Liver (tissue), 9 donors: ENCODE measurements around the gene SLC26A1. TPM values are rescaled to one million over a fixed set of nuclear protein-coding genes. Genes with fewer than 3 reads are reported as not detected.

Experiments used
- DNase-seq: peaks from one replicate; pipeline ENCODE4 v3.0.0-alpha.2; 2017; ENCODE audit warnings: low spot score
- H3K27ac ChIP-seq, 2 donors: one replicate each; pipeline ENCODE4 v1.7.0; 2013; ENCODE audit warnings: inconsistent platforms in 2 of 2, low read length in 2 of 2, control low read depth in 1 of 2, low read depth in 1 of 2, mild to moderate bottlenecking in 1 of 2
- H3K27me3 ChIP-seq, 4 donors: one replicate each; pipeline versions ENCODE4 v1.6.1 to v1.7.0; 2013; ENCODE audit warnings: low read length in 3 of 4, inconsistent platforms in 1 of 4, mild to moderate bottlenecking in 1 of 4, moderate library complexity in 1 of 4; ENCODE audit not compliant: control insufficient read depth in 4 of 4, insufficient read depth in 4 of 4
- H3K36me3 ChIP-seq, 4 donors: one replicate each; pipeline versions ENCODE4 v1.6.1 to v1.7.0; 2013; ENCODE audit warnings: low read length in 3 of 4, mild to moderate bottlenecking in 3 of 4, low read depth in 1 of 4, moderate library complexity in 1 of 4; ENCODE audit not compliant: control insufficient read depth in 4 of 4, insufficient read depth in 3 of 4
- H3K4me1 ChIP-seq, 4 donors: one replicate each; pipeline versions ENCODE4 v1.6.1 to v1.7.0; 2013; ENCODE audit warnings: low read length in 3 of 4, mild to moderate bottlenecking in 3 of 4, moderate library complexity in 1 of 4; ENCODE audit not compliant: control insufficient read depth in 4 of 4, insufficient read depth in 4 of 4
- H3K4me3 ChIP-seq, 3 donors: one replicate each; pipeline versions ENCODE4 v1.6.1 to v1.7.0; 2013; ENCODE audit warnings: low read length in 3 of 3, control low read depth in 1 of 3, low read depth in 1 of 3, mild to moderate bottlenecking in 1 of 3
- H3K9ac ChIP-seq, 2 donors: one replicate each; pipeline ENCODE4 v1.7.0; 2013; ENCODE audit warnings: low read length in 2 of 2, mild to moderate bottlenecking in 2 of 2, moderate library complexity in 2 of 2, control low read depth in 1 of 2, low read depth in 1 of 2
- H3K9me3 ChIP-seq, 4 donors: one replicate each; pipeline versions ENCODE4 v1.6.1 to v1.7.0; 2013; ENCODE audit warnings: low read length in 3 of 4; ENCODE audit not compliant: control insufficient read depth in 4 of 4
- ATF3 ChIP-seq: IDR thresholded peaks from 2 replicates; pipeline ENCODE4 v1.6.1; 2016; ENCODE audit warnings: antibody characterized with exemption
- CTCF ChIP-seq: fragments of 150-350 bp; IDR thresholded peaks from 2 replicates; pipeline ENCODE4 v1.5.1; 2017; ENCODE audit warnings: improper control_type of control experiment, low read depth, low read length; ENCODE audit not compliant: missing input control
- EGR1 ChIP-seq, 2 donors: IDR thresholded peaks; 2 replicates each; pipeline ENCODE4 v1.6.1; 2016 to 2018; ENCODE audit warnings: antibody characterized with exemption in 2 of 2, low read depth in 2 of 2
- FOXA1 ChIP-seq: IDR thresholded peaks from 2 replicates; pipeline ENCODE4 v1.6.1; 2016; ENCODE audit warnings: antibody characterized with exemption
- FOXA2 ChIP-seq: IDR thresholded peaks from 2 replicates; pipeline ENCODE4 v1.6.1; 2016; ENCODE audit warnings: antibody characterized with exemption
- HNF4A ChIP-seq, 2 donors: conservative IDR thresholded peaks; 2 replicates each; pipeline ENCODE4 v1.6.1; 2016; ENCODE audit warnings: antibody characterized with exemption in 2 of 2, mild to moderate bottlenecking in 2 of 2
- HNF4G ChIP-seq: IDR thresholded peaks from 2 replicates; pipeline ENCODE4 v1.6.1; 2016; ENCODE audit warnings: antibody characterized with exemption
- JUND ChIP-seq, 2 donors: IDR thresholded peaks; 2 replicates each; pipeline ENCODE4 v1.6.1; 2016; ENCODE audit warnings: antibody characterized with exemption in 2 of 2
- MAX ChIP-seq: IDR thresholded peaks from 2 replicates; pipeline ENCODE4 v1.6.1; 2016; ENCODE audit warnings: antibody characterized with exemption
- REST ChIP-seq: IDR thresholded peaks from 2 replicates; pipeline ENCODE4 v1.6.1; 2016; ENCODE audit warnings: antibody characterized with exemption, mild to moderate bottlenecking
- RXRA ChIP-seq, 2 donors: IDR thresholded peaks; 2 replicates each; pipeline ENCODE4 v1.6.1; 2017 to 2018; ENCODE audit warnings: antibody characterized with exemption in 2 of 2, mild to moderate bottlenecking in 1 of 2
- TAF1 ChIP-seq: conservative IDR thresholded peaks from 2 replicates; pipeline ENCODE4 v1.6.1; 2016; ENCODE audit warnings: antibody characterized with exemption, mild to moderate bottlenecking
- YY1 ChIP-seq: IDR thresholded peaks from 2 replicates; pipeline ENCODE4 v1.6.1; 2016; ENCODE audit warnings: antibody characterized with exemption, mild to moderate bottlenecking
- ZBTB33 ChIP-seq: IDR thresholded peaks from 2 replicates; pipeline ENCODE4 v1.6.1; 2016; ENCODE audit warnings: antibody characterized with exemption
- WGBS: extraction: QIAGEN DNeasy Blood & Tissue Kit; methylation state at CpG from one replicate; pipeline ENCODE4 v1.1.7; 2013; 5-methylcytosine and 5-hydroxymethylcytosine counted together
- polyA plus RNA-seq, 2 donors: library from polyadenylated mRNA; stranded (reverse) in 1 of 2; unstranded in 1 of 2; fragments of 200-250 nt in 1 of 2; fragments of >200 nt in 1 of 2; fragmentation: Nextera tagmentation in 1 of 2; extraction: Ambion mirVana in 1 of 2; gene quantifications; one replicate each; pipeline versions ENCODE4 v1.2.1 to v1.2.3, GENCODE V29; 2013 to 2015
- total RNA-seq, 2 donors: library from RNA; depleted of rRNA; stranded (reverse); fragments of >200 nt; gene quantifications; one replicate each; pipeline ENCODE4 v1.2.3, GENCODE V29; 2014
- donor health status: healthy.
- donor health status: healthy.
- donor health status: healthy.
- donor health status: healthy.
- donor health status: healthy.

SLC26A1 gene
- total and polyA plus RNA-seq, 4 donors = 5.1 to 41.0 (median 26.3) TPM

GRCh38 chr4:982814-983213 lies 10.4 kb downstream of the SLC26A1 start:
- Histone ChIP-seq H3K9ac (no peak overlapping the region), H3K27me3 (no peaks in the 10 kb centered on the region), H3K27ac (no peak overlapping the region), H3K36me3 (no peaks in the 10 kb centered on the region), H3K4me3 (no peak overlapping the region), H3K4me1 (peaks cover 9 to 41% (median 29%) of the 10 kb centered on the region in 4 donors), H3K9me3 (no peaks in the 10 kb centered on the region)
- TF ChIP-seq TAF1 = no peak
- no peak for TF ChIP-seq HNF4G
- no peak for TF ChIP-seq JUND (IDR thresholded peaks at IDR 0.05)
- TF ChIP-seq CTCF = no peak
- no peak for TF ChIP-seq HNF4A (conservative IDR thresholded peaks at IDR 0.05)
- no peak for TF ChIP-seq ZBTB33
- TF ChIP-seq ATF3 = no peak
- 96% methylated on average over 15 of the region's 15 CpGs for WGBS
- DNase-seq = no peak

- H3K4me1 ChIP-seq = peaks cover 4 to 36% (median 25%) of the 10 kb centered on the region in 4 donors
- no peak for DNase-seq
- 95% methylated on average over 17 of the region's 17 CpGs for WGBS
These were observed 10.9 kb downstream of the SLC26A1 start for GRCh38 chr4:982291-982690.

More at GRCh38 chr4:982291-982690, 10.9 kb downstream of the SLC26A1 start:
- Histone ChIP-seq H3K9ac (no peak overlapping the region), H3K9me3 (no peaks in the 10 kb centered on the region), H3K36me3 (no peaks in the 10 kb centered on the region), H3K27me3 (no peaks in the 10 kb centered on the region), H3K4me3 (no peak overlapping the region), H3K27ac (no peak overlapping the region)
- TF ChIP-seq REST (no peak), FOXA1 (no peak), FOXA2 (no peak), RXRA (IDR thresholded peaks at IDR 0.05) (no peak), ATF3 (no peak), HNF4G (no peak), YY1 (no peak), JUND (IDR thresholded peaks at IDR 0.05) (no peak), MAX (no peak), TAF1 (no peak), EGR1 (IDR thresholded peaks at IDR 0.05; ENCODE audit: low read depth in 2 of 2) (no peak)
